ENCODE results near the gene BMERB1.
A peak's percentile ranks its signal among the peaks of the same experiment; 100 is the strongest.

BMERB1 gene

DNA sequence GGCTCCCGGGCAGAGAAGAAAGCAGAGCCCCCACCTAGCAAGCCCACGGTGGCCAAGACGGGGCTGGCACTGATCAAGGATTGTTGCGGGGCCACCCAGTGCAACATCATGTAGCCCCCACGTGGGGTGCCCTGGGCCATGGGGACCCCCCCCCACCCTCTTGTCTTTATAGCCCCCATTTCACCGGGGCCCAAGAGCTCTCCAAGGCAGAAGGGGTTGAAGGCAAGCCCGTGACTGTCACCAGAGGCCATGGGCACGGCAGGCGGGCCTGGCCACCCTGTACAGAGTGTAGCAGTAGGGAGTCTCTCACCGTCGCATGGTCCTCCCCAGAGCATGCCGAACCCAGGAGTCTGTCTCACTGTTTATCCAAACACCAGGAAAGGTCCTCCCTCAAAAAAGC lies 152.3 kb downstream of the BMERB1 start:
- H3K4me1 Mint-ChIP-seq (ENCODE audit: low read depth), result peaks cover 16% of the 10 kb centered on the region
- no peak for DNase-seq (ENCODE audit: low spot score)
- H3K4me3 Mint-ChIP-seq, result no peak overlapping the region
- peaks cover 44% of the 10 kb centered on the region for H3K36me3 Mint-ChIP-seq (ENCODE audit: low read depth)
- no peaks in the 10 kb centered on the region for H3K27me3 Mint-ChIP-seq (ENCODE audit: low read depth)
- H3K27ac Mint-ChIP-seq, result no peak overlapping the region
- H3K9me3 Mint-ChIP-seq, result peaks cover 21% of the 10 kb centered on the region

DNA sequence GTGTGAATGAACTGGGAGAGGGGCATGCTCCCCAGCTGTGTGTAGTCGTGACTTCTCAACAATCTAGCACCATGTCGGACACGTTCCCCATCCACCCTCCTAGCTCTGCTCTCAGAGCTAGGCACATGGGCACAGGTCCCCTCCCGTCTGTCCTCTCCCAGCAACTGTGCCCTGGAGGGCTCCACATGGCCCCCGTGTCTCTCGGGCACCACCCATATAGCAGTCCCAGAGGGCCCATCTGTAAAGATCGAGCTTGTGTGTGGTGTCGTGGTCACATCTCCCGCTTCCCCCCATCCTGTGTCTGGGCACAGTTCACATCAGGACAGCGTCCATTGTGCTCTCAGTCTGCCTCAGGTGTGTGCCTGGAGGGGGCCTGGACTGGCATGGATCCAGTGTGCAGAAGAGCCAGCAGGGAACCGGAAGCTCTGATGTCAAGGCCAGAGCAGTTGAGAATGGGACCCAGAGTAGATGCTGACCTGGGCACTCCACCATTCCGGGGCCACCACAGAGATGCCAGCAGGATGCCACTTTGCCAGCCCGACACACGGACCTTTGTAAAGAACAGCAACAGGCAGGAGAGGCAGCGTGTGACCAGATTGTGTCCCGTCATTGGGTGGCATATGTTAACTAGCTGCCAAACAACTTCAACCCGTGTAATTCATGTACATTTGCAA lies 152.9 kb downstream of the BMERB1 start:
- Mint-ChIP-seq H3K36me3 (ENCODE audit: low read depth) (peaks cover 44% of the 10 kb centered on the region), H3K27ac (no peak overlapping the region), H3K4me1 (ENCODE audit: low read depth) (peaks cover 15% of the 10 kb centered on the region), H3K9me3 (peaks cover 21% of the 10 kb centered on the region), H3K4me3 (no peak overlapping the region), H3K27me3 (ENCODE audit: low read depth) (no peaks in the 10 kb centered on the region)
- no peak for DNase-seq (ENCODE audit: low spot score)

DNA sequence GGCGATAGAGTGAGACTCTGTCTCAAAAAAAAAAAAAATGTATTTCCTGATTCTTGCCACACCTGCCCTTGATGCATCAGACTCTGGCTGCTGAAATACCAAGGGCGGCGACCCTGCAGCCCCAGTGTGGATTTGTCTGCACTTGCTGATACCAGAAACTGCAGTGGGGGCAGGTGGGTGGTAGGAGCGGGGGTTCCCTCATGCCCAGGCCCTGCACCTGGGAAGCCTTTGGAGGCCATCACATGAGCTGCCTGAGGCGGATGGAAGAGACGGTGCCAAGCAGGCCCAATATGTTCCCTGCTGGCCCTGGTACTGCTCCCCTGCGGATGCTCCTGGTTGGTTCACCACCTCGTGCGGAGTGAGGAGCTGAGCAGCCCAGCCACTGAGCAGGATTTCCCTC lies 157.9 kb downstream of the BMERB1 start:
- no peaks in the 10 kb centered on the region for H3K27me3 Mint-ChIP-seq (ENCODE audit: low read depth)
- peaks cover 18% of the 10 kb centered on the region for H3K4me1 Mint-ChIP-seq (ENCODE audit: low read depth)
- DNase-seq (ENCODE audit: low spot score), result no peak
- peaks cover 55% of the 10 kb centered on the region for H3K36me3 Mint-ChIP-seq (ENCODE audit: low read depth)
- H3K4me3 Mint-ChIP-seq, result no peak overlapping the region
- peak overlapping the region; percentile 67 for H3K27ac Mint-ChIP-seq
- peaks cover 4% of the 10 kb centered on the region for H3K9me3 Mint-ChIP-seq

DNA sequence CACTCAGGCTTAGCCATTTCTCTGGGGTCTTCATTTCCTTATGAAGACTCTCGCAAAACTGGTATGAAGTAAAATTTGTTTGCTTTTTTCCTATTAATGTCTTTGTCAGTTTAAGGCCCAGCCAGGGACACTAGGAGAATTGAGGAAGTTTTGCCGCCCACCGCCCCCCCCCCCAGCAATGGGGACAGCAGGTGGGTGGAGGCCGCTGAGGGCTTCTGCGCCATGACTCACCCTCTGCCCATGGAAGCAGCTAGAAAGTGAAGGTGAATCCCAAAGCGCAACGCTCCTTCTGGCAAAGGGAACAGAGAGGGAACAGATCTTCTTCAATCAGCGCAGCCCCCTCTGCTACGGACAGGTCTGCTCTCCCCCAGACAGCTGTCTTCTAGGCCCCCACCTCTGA lies 158.8 kb downstream of the BMERB1 start:
- peaks cover 52% of the 10 kb centered on the region for H3K36me3 Mint-ChIP-seq (ENCODE audit: low read depth)

DNA sequence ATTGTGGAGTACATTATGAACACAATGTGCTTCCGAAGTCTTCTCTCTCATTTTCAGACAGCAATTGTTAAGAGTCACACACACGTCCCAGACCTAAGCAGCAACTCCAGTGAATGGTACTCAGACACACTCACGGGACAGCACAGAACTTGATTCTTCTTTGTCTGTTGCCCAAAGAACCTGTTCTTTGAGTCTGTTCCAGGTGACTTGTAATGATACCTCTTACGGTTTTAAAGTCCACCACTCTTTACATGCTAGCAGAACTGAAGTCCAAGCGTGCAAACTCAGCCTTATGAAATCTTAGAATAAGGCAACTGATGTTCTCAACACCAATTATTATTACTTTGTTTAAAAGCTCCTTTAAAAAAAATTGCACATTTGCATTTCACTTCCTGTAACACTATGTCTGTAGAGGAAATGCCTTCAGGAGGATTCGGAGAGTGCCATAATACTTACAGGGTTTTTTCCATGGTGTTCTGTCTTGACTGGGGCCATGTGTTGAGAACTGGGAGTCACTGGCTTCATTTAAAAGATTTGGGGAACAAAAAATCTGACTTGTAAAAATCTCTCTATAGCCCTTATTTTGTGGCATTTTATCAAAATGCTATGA lies 160.4 kb downstream of the BMERB1 start:
- Mint-ChIP-seq H3K4me3 (no peak overlapping the region), H3K9me3 (peaks cover 3% of the 10 kb centered on the region), H3K27me3 (ENCODE audit: low read depth) (no peaks in the 10 kb centered on the region), H3K27ac (peak overlapping the region; percentile 28), H3K4me1 (ENCODE audit: low read depth) (peaks cover 20% of the 10 kb centered on the region), H3K36me3 (ENCODE audit: low read depth) (peaks cover 50% of the 10 kb centered on the region)
- no peak for DNase-seq (ENCODE audit: low spot score)

More for the DNA sequence above, 158.8 kb downstream of the BMERB1 start:
- peaks cover 3% of the 10 kb centered on the region for H3K9me3 Mint-ChIP-seq
- H3K27me3 Mint-ChIP-seq (ENCODE audit: low read depth), result no peaks in the 10 kb centered on the region
- no peak for DNase-seq (ENCODE audit: low spot score)
- no peak overlapping the region for H3K27ac Mint-ChIP-seq
- H3K4me1 Mint-ChIP-seq (ENCODE audit: low read depth), result peaks cover 18% of the 10 kb centered on the region
- H3K4me3 Mint-ChIP-seq, result no peak overlapping the region

DNA sequence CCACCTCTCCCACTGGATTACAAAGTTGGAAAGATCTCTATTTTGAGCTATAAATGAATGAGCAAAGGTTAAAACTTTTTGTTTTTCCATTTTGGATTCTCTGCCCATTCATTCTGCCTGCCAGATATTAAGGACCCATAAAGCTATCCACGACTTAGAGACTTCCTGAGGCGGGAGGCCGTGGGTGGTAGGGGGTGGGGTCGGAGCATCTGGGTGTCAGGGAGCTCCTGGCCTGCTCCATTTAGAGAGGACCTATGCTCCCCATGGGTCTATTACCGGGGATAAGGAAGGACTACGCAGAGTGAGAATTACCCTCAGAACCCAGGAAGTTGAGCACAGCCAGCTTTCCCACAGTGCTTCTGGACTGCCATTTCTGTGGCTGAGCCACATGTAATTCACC lies 162.7 kb downstream of the BMERB1 start:
- H3K36me3 Mint-ChIP-seq (ENCODE audit: low read depth), result peaks cover 64% of the 10 kb centered on the region
- H3K4me3 Mint-ChIP-seq, result no peak overlapping the region
- no peak overlapping the region for H3K27ac Mint-ChIP-seq
- no peaks in the 10 kb centered on the region for H3K27me3 Mint-ChIP-seq (ENCODE audit: low read depth)
- no peaks in the 10 kb centered on the region for H3K9me3 Mint-ChIP-seq
- peaks cover 9% of the 10 kb centered on the region for H3K4me1 Mint-ChIP-seq (ENCODE audit: low read depth)
- no peak for DNase-seq (ENCODE audit: low spot score)

DNA sequence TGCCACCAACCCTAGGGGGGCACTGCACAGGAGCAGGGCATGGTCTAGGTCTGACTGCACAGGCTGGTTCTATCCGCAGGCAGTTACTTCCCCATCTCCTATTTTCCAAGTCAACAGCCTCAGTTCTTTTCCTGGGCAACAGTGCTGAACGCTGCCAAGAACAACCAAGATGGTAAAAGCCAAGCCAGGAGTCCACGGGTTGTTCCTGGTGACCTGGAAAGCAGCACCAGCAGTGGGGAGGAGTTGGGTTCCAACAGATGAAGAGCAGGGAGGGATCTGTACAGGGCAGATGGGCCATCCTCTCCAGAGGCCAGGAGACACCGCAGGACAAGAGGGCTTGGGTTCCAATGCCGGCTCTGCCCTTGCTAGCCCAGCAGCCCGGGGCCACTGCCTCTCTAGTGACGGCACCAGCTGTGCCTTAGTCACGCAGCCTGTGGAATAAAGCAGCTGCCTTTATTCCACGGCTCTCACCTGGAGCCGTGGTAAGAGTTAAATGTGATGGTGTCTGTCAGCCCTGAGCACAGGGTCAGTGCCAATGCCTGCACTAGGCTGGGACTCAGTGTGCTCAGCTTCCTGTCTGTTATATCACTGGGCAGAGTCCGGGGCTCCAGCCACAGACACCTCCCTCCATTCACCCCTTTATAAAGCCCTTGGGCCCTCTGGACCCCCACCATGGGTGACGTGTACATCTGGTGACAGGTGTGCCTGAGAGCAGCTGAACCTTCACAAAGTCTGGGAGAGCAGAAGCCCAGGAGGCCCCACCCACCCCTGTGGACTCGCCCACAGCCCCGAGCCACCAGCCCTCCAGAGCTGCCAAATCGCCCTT lies 163.6 kb downstream of the BMERB1 start:
- H3K27me3 Mint-ChIP-seq (ENCODE audit: low read depth), result no peaks in the 10 kb centered on the region
- peaks cover 68% of the 10 kb centered on the region for H3K36me3 Mint-ChIP-seq (ENCODE audit: low read depth)
- no peak overlapping the region for H3K4me3 Mint-ChIP-seq
- H3K27ac Mint-ChIP-seq, result peak overlapping the region; percentile 22
- DNase-seq (ENCODE audit: low spot score), result no peak
- H3K9me3 Mint-ChIP-seq, result no peaks in the 10 kb centered on the region
- peaks cover 7% of the 10 kb centered on the region for H3K4me1 Mint-ChIP-seq (ENCODE audit: low read depth)

DNA sequence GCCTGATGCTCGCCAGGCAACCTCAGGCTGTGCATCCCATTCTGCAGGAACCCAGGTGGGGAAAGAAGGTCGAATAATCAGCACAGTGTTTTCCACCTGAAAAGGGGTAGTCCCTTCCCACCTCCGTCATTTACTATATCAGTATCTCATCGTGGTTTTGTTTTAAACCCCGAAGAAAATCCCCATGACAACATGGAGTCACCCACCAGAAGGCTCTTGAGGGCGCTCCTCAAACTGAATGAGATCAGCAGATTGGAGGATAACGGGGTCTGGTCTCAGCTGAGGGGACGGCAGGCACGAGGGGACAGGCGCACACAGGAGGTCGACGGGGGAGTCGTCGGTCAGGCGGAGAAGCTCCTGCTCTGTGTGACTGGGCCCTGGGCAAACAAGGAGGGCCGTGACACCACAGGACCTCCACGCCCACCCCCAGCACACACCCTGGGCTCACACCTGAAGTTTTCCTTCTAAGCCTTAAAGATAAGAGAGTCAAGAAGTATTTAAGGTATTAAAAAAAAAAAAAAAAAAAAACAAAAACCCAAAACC lies 164.3 kb downstream of the BMERB1 start:
- Mint-ChIP-seq H3K36me3 (ENCODE audit: low read depth) (peaks cover 73% of the 10 kb centered on the region), H3K9me3 (no peaks in the 10 kb centered on the region), H3K4me1 (ENCODE audit: low read depth) (peaks cover 7% of the 10 kb centered on the region), H3K4me3 (no peak overlapping the region), H3K27ac (no peak overlapping the region), H3K27me3 (ENCODE audit: low read depth) (no peaks in the 10 kb centered on the region)
- peak; percentile 23 for DNase-seq (ENCODE audit: low spot score)

DNA sequence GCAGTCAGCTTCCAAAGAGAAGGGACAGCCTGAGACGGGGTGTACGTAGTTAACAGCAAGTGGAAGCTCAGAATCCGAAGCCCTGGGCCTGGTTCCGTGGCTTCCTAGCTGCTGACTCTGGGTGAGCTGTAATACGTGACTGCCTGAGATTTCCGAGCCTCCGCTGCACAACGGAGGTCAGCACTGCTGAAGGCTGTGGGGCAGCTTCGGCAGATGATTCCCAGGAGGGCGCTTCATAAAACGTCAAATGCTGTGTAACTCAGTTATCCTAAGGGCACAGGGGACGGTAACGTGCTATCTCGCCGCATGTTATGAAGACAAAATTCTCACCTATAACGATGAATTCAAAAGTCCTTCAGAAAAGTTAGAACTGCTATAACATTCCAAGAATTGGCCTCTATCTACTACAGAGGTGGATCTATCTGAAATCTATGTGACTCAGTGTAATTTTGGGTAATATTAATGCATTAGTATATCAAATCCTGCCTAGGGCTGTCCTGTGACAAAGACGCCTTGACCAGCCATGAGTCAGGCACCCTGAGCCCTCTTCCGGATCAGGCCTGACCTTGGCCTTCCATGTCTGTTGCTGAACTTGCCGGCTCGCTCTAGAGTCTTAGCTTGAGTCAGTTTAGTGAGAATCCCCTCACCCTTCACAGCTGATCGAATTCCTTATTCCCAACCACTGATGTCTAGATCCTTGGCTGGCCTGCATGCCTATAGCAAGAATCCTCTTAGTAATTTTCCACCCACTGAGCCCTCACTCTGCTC lies 165.1 kb downstream of the BMERB1 start:
- Mint-ChIP-seq H3K27ac (no peak overlapping the region), H3K27me3 (ENCODE audit: low read depth) (no peaks in the 10 kb centered on the region), H3K36me3 (ENCODE audit: low read depth) (peaks cover 71% of the 10 kb centered on the region), H3K9me3 (no peaks in the 10 kb centered on the region), H3K4me1 (ENCODE audit: low read depth) (peaks cover 7% of the 10 kb centered on the region), H3K4me3 (no peak overlapping the region)
- no peak for DNase-seq (ENCODE audit: low spot score)

DNA sequence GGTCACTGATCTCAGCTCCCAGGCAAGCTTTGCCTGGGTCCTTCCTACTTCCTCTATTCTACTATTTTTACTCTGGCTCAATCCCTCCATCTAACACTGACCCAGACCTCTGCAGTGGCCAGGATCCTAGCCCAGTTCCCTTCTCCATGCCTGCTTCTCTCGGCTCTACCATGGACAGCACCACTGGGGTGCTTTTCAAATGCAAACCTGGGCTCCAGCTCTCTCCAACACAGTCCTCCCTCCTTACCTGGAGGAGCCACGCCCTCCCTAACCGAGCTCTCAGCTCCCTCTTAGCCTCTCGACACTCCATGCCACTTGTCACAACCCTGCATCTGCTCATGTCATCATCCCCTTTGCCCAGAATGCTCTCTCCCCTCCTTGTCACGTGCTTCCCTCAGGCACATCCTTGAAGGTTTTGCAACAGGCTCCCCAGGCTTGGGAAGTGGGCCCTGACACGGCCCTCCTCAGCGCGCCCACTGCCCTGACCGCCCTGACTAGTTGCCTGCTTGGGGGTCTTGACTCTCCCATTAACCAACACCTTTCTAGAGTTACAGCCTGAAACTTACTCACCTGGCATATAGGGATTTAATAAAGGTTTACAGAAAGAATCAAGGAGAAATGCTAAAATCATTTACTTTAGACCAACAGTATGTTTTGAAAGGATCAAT lies 167.0 kb downstream of the BMERB1 start:
- no peak for DNase-seq (ENCODE audit: low spot score)
- Mint-ChIP-seq H3K27me3 (ENCODE audit: low read depth) (no peaks in the 10 kb centered on the region), H3K9me3 (no peaks in the 10 kb centered on the region), H3K4me3 (no peak overlapping the region), H3K36me3 (ENCODE audit: low read depth) (peaks cover 64% of the 10 kb centered on the region), H3K4me1 (ENCODE audit: low read depth) (peaks cover 2% of the 10 kb centered on the region), H3K27ac (peak overlapping the region; percentile 4)

DNA sequence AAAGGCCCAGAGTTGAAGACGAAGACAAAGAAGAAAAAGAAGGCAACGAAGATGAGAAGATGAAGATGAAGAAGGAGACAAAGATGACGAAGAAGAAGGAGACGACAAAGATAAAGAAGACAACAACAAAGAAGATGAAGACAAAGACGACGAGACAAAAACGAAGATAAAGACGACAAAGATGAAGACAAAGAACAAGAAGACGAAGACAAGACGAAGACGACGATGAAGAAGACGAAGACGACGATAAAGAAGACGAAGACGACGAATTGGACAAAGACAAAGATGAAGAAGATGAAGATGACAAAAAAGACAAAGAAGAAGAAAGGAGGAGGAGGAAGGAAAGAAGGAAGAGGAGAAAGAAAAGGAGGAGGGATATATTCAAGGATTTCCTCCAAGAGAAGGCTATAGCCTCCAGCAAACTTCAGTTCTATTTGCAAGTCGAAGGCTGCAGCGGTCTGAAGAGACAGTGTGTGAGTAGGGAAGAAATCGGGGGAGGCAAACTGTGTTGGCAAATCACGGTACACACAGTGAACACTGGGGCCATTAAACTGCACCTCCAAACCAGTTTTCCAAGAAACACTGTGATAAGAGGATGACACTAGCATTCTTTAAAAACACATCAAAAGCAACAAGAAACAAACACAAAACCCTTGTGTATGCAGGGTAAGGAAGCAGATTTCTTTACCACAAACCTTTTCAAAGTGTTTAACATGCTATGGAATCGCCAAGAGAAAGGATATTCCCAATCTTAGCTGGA lies 168.1 kb downstream of the BMERB1 start:
- H3K36me3 Mint-ChIP-seq (ENCODE audit: low read depth), result peaks cover 63% of the 10 kb centered on the region
- H3K9me3 Mint-ChIP-seq, result no peaks in the 10 kb centered on the region
- H3K4me3 Mint-ChIP-seq, result no peak overlapping the region
- DNase-seq (ENCODE audit: low spot score), result no peak
- H3K27me3 Mint-ChIP-seq (ENCODE audit: low read depth), result no peaks in the 10 kb centered on the region
- peaks cover 4% of the 10 kb centered on the region for H3K4me1 Mint-ChIP-seq (ENCODE audit: low read depth)
- no peak overlapping the region for H3K27ac Mint-ChIP-seq

DNA sequence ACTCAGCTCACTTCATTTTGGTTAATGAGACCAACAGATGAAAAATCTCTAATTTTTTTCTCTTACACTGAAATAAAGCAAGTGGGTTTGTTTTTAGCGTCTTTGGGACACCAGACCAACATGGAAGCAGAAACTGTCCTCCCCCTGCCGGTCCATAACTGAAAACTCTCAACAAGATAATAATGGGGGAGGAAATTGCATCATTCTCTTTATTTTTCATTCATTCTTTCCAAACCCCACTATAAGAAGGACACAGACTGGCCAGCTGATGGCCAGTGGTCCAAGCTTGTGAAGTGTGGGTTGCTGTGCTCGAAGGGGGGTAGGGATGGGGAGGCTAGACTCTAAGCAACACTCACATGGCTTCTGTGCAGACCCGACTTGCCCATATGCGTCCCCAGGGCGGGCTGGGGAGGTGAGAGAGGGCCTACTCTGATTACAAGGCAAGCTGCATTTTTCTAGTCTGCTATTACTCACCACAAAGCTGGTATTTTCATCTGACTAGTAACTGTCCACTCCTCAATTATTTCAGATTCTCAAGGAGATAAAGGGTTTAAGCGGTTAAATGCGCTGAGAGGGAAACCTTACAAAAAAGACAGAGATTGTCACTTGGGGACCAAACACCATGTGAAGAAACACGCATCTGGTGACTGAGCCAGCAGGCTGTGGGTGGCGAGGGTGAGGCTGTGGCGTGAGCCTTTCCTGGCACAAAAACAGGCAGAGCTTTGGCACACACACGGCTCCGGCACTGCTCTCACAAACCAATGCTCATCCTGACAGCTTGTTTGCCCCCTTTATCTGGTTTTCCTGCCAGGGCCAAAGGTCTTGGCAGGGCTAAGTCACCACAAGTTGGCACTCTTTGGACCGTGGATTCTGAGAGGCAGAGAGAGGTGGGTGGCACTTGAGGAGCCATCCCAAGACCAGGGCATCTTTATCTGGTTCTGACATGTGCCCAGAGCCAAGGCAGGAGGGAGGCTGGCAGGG lies 170.4 kb downstream of the BMERB1 start:
- no peaks in the 10 kb centered on the region for H3K9me3 Mint-ChIP-seq
- no peaks in the 10 kb centered on the region for H3K27me3 Mint-ChIP-seq (ENCODE audit: low read depth)
- DNase-seq (ENCODE audit: low spot score), result no peak
- no peak overlapping the region for H3K4me3 Mint-ChIP-seq
- no peak overlapping the region for H3K27ac Mint-ChIP-seq
- peaks cover 3% of the 10 kb centered on the region for H3K4me1 Mint-ChIP-seq (ENCODE audit: low read depth)
- peaks cover 66% of the 10 kb centered on the region for H3K36me3 Mint-ChIP-seq (ENCODE audit: low read depth)

Data from T-helper 2 cell treated with Interferon-gamma antibody and Interleukin-4, amounts not matched to agents 5 μg/mL and 100 μg/mL, for 36 hours (primary cell).